OCI-LY3 (cell line): ENCODE data around the gene RASSF9.

Experiments used
- EZH2phosphoT487 ChIP-seq: fragments of 200-600 bp; shearing (Covaris generic); IDR thresholded peaks from 2 replicates; pipeline ENCODE4 v1.6.1; 2018; ENCODE audit warnings: antibody characterized with exemption, mixed run types, low read depth
- TF ChIP-seq, protein P1 (sequence below): fragments of 200-600, 300-600 bp; sonication (generic); IDR thresholded peaks from 2 replicates; pipeline ENCODE4 v1.5.1; 2014; ENCODE audit warnings: antibody characterized with exemption, low read length, low read depth

DNA sequence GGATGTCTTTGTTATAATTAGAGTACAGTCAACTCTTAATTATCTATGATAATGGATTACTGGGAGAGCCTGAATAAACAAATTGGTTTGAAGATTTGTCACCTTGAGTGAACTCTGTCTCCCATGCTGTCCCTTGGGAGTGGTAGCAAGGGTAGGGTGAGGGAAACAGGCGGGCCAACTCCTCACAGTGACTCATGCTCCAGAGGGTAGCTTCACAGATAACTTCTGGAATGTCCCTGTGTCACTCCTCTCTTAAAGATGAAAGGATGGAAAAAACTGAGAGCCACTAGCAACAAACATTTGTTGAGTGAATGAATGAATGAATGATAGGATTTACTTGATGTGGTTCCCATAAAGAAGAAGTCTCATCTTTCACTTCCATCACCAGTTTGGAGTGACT is 53.5 kb downstream of the RASSF9 start:
- TF ChIP-seq, protein P1, sequence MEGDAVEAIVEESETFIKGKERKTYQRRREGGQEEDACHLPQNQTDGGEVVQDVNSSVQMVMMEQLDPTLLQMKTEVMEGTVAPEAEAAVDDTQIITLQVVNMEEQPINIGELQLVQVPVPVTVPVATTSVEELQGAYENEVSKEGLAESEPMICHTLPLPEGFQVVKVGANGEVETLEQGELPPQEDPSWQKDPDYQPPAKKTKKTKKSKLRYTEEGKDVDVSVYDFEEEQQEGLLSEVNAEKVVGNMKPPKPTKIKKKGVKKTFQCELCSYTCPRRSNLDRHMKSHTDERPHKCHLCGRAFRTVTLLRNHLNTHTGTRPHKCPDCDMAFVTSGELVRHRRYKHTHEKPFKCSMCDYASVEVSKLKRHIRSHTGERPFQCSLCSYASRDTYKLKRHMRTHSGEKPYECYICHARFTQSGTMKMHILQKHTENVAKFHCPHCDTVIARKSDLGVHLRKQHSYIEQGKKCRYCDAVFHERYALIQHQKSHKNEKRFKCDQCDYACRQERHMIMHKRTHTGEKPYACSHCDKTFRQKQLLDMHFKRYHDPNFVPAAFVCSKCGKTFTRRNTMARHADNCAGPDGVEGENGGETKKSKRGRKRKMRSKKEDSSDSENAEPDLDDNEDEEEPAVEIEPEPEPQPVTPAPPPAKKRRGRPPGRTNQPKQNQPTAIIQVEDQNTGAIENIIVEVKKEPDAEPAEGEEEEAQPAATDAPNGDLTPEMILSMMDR = no peak
- no peak for TF ChIP-seq EZH2phosphoT487
